SU-DHL-6 (cell line): Measurements from ENCODE around the gene EVI5L.

Source experiments
- H2AFZ ChIP-seq: fragments of 200-600 bp; sonication (generic); 2 replicates; pipeline ENCODE4 v1.6.1; 2014; ENCODE audit warnings: low read depth, mild to moderate bottlenecking, moderate library complexity, mixed read lengths, antibody characterized with exemption, low read length; ENCODE audit not compliant: severe bottlenecking
- H3F3A ChIP-seq: fragments of 200-600 bp; shearing (Covaris generic); 2 replicates; pipeline ENCODE4 v1.6.0; 2016; ENCODE audit warnings: antibody characterized with exemption, mild to moderate bottlenecking; ENCODE audit not compliant: insufficient read depth
- H3K27ac ChIP-seq: fragments of 200-600 bp; sonication (generic); 2 replicates; pipeline ENCODE4 v1.5.1; 2016; ENCODE audit warnings: low read depth, mild to moderate bottlenecking, low read length, moderate library complexity, mixed read lengths
- H3K27me3 ChIP-seq: fragments of 200-600 bp; sonication (generic), shearing (Covaris generic); 2 replicates; pipeline ENCODE4 v1.6.0; 2014; ENCODE audit warnings: mild to moderate bottlenecking, low read length
- H3K36me3 ChIP-seq: fragments of 200-600 bp; sonication (generic); 2 replicates; pipeline ENCODE4 v1.6.1; 2014; ENCODE audit warnings: mild to moderate bottlenecking, low read length, mixed read lengths
- H3K4me2 ChIP-seq: fragments of 300-600, 200-600 bp; shearing (Covaris generic), sonication (generic); 2 replicates; pipeline ENCODE4 v1.6.0; 2014; ENCODE audit warnings: low read length, low read depth, mild to moderate bottlenecking; ENCODE audit not compliant: poor library complexity, severe bottlenecking
- H3K4me3 ChIP-seq: fragments of 200-600 bp; sonication (generic); 2 replicates; pipeline ENCODE4 v1.5.1; 2014; ENCODE audit warnings: antibody characterized with exemption, low read length, mild to moderate bottlenecking, mixed read lengths; ENCODE audit not compliant: insufficient read depth, poor library complexity, severe bottlenecking
- H3K79me2 ChIP-seq: fragments of 200-600 bp; sonication (generic); 2 replicates; pipeline ENCODE4 v1.6.1; 2014; ENCODE audit warnings: mild to moderate bottlenecking, low read length, moderate library complexity; ENCODE audit not compliant: insufficient read depth
- H3K9ac ChIP-seq: fragments of 200-600 bp; sonication (generic); 2 replicates; pipeline ENCODE4 v1.7.0; 2014; ENCODE audit warnings: mild to moderate bottlenecking, low read length
- H3K9me2 ChIP-seq: fragments of 200-600 bp; sonication (generic); replicated peaks from 2 replicates; pipeline ENCODE4 v1.6.1; 2014; ENCODE audit warnings: low read length; ENCODE audit not compliant: insufficient read depth
- H3K9me3 ChIP-seq: fragments of 200-600 bp; sonication (generic); 2 replicates; pipeline ENCODE4 v1.6.1; 2014; ENCODE audit warnings: low read length, mixed read lengths; ENCODE audit not compliant: insufficient read depth
- H4K20me1 ChIP-seq: fragments of 200-600 bp; sonication (generic); 2 replicates; pipeline ENCODE4 v1.6.1; 2014; ENCODE audit warnings: low read depth, mild to moderate bottlenecking, antibody characterized with exemption, low read length, moderate library complexity, mixed read lengths
- CTCF ChIP-seq: fragments of 200-600 bp; sonication (generic); IDR thresholded peaks from one replicate; pipeline ENCODE4 v1.5.1; 2017; ENCODE audit warnings: antibody characterized with exemption, mild to moderate bottlenecking, low read length, moderate library complexity; ENCODE audit not compliant: insufficient read depth, poor library complexity, severe bottlenecking
- EZH2phosphoT487 ChIP-seq: fragments of 200-600 bp; sonication (generic), shearing (Covaris generic); conservative IDR thresholded peaks from 2 replicates; pipeline ENCODE4 v1.6.1; 2018; ENCODE audit warnings: mild to moderate bottlenecking, antibody characterized with exemption, low read length, moderate library complexity, mixed read lengths

Gene EVI5L

GRCh38 chr19:7829561-7830271 is at the start of gene EVI5L:
Gene EVI5L, plus strand, starts transcription at chr19:7830218. Its CDS starts 16,325 bp downstream, at chr19:7846543.
- peak within 1 kb of the TSS; percentile 54 for H3K4me3 ChIP-seq

GRCh38 chr19:7781157-7781556 is 48.9 kb upstream of the EVI5L start:
- Histone ChIP-seq H3K9me2 (no peaks in the 10 kb centered on the region), H3K4me2 (no peak overlapping the region), H2AFZ (no peak overlapping the region), H3F3A (no peaks in the 10 kb centered on the region), H3K27me3 (no peaks in the 10 kb centered on the region), H4K20me1 (no peaks in the 10 kb centered on the region), H3K9ac (no peak overlapping the region), H3K4me3 (no peak overlapping the region), H3K9me3 (peaks cover 6% of the 10 kb centered on the region; the same call in 1 of the 2 replicates), H3K27ac (no peak overlapping the region), H3K79me2 (no peaks in the 10 kb centered on the region), H3K36me3 (no peaks in the 10 kb centered on the region)
- TF ChIP-seq EZH2phosphoT487 = no peak
- no peak for TF ChIP-seq CTCF

More at GRCh38 chr19:7829561-7830271, at the start of gene EVI5L:
- no peaks in the 10 kb centered on the region for H3K9me3 ChIP-seq
- peak within 1 kb of the TSS; percentile 49 for H2AFZ ChIP-seq
- no peaks in the 10 kb centered on the region for H4K20me1 ChIP-seq
- no peaks in the 10 kb centered on the region for H3K79me2 ChIP-seq
- no peaks in the 10 kb centered on the region for H3K9me2 ChIP-seq
- peak within 1 kb of the TSS; percentile 49 for H3K9ac ChIP-seq
- no peaks in the 10 kb centered on the region for H3K36me3 ChIP-seq
- no peaks in the 10 kb centered on the region for H3K27me3 ChIP-seq
- no peaks in the 10 kb centered on the region for H3F3A ChIP-seq
- H3K4me2 ChIP-seq = peak within 1 kb of the TSS; percentile 57
- no peak for TF ChIP-seq CTCF
- TF ChIP-seq EZH2phosphoT487 = no peak
- no peak within 1 kb of the TSS for H3K27ac ChIP-seq

GRCh38 chr19:7783991-7784423 is 46.0 kb upstream of the EVI5L start:
- Histone ChIP-seq H3F3A (no peaks in the 10 kb centered on the region), H3K79me2 (no peaks in the 10 kb centered on the region), H3K27me3 (no peaks in the 10 kb centered on the region), H3K4me2 (no peak overlapping the region), H3K27ac (no peak overlapping the region), H3K9me3 (peaks cover 6% of the 10 kb centered on the region; the same call in 1 of the 2 replicates), H3K36me3 (no peaks in the 10 kb centered on the region), H3K4me3 (no peak overlapping the region), H3K9me2 (no peaks in the 10 kb centered on the region), H3K9ac (no peak overlapping the region), H4K20me1 (no peaks in the 10 kb centered on the region), H2AFZ (no peak overlapping the region)
- TF ChIP-seq CTCF (no peak), EZH2phosphoT487 (no peak)
